ENCODE data around the gene SF3B3.

- TF ChIP-seq CTCF (conservative IDR thresholded peaks at IDR 0.05): no peak
- TF ChIP-seq EZH2 (IDR thresholded peaks at IDR 0.05; ENCODE audit: low read depth): no peak
Observed at GRCh38 chr16:70475054-70475871, 48.4 kb upstream of the SF3B3 start.

Measured in PC-9 (cell line).